Endothelial cell of umbilical vein (primary cell): ENCODE measurements around the gene SARNP. TPM values are rescaled to one million over a fixed set of nuclear protein-coding genes. Genes with fewer than 3 reads are reported as not detected.

Experiments used
- BruUV-seq: library from RNA; stranded (reverse); fragments of 400-500 nt; replicated peaks from 2 replicates; lab custom pipeline; 2021; lab: Mats Ljungman, UMichigan
- CTCF ChIA-PET: fragments of 300-600, 350-600 bp; sonication (Branson Sonifier 250); formaldehyde crosslinking; loops from one replicate; lab custom pipeline; 2021; ENCODE audit warnings: antibody characterized with exemption, inconsistent platforms; lab: Charles Lee
- POLR2A ChIA-PET: fragments of 300-600, 350-600 bp; sonication (Branson Sonifier 250); formaldehyde crosslinking; loops from one replicate; lab custom pipeline; 2021; ENCODE audit warnings: antibody characterized with exemption, inconsistent platforms; lab: Charles Lee
- DNase-seq: peaks from one replicate; pipeline ENCODE4 v3.0.0-alpha.2; 2011; ENCODE audit warnings: low read depth, low spot score
- FAIRE-seq: peaks from 2 replicates; lab custom pipeline; 2011; peaks lifted over from hg19 to GRCh38; lab: Jason Lieb, UNC
- H2AFZ ChIP-seq: 2 replicates; pipeline ENCODE4 v1.6.0; 2012; ENCODE audit warnings: low read depth, low read length, control low read depth, inconsistent platforms
- H3K27ac ChIP-seq: 2 replicates; pipeline ENCODE4 v1.5.1; 2011; ENCODE audit warnings: low read depth, mild to moderate bottlenecking, control low read depth, low read length, moderate library complexity; ENCODE audit not compliant: insufficient read depth
- H3K27me3 ChIP-seq, 2 experiments: 2 replicates each; pipeline versions ENCODE4 v1.6.0 to v1.6.1; 2011; ENCODE audit warnings: low read length in 2 of 2, mixed read lengths in 1 of 2; ENCODE audit not compliant: control insufficient read depth in 2 of 2, insufficient read depth in 2 of 2
- H3K36me3 ChIP-seq, 2 experiments: 2 replicates in 1 of 2; 3 replicates in 1 of 2; pipeline ENCODE4 v1.5.1; 2011; ENCODE audit warnings: low read length in 2 of 2, mild to moderate bottlenecking in 1 of 2, moderate library complexity in 1 of 2; ENCODE audit not compliant: control insufficient read depth in 2 of 2, insufficient read depth in 2 of 2; ENCODE audit errors: extremely low read depth in 1 of 2
- H3K4me1 ChIP-seq: 3 replicates; pipeline ENCODE4 v1.5.1; 2011; ENCODE audit warnings: mild to moderate bottlenecking, low read length; ENCODE audit not compliant: control insufficient read depth, insufficient read depth; ENCODE audit errors: extremely low read depth
- H3K4me2 ChIP-seq: 2 replicates; pipeline ENCODE4 v1.6.1; 2011; ENCODE audit warnings: low read length, control low read depth, mixed read lengths; ENCODE audit not compliant: insufficient read depth
- H3K4me3 ChIP-seq, 3 experiments: fragments of 200-600 bp in 1 of 3; sonication (generic), shearing (Covaris generic) in 1 of 3; replicated peaks in 1 of 3; 2 replicates each; pipeline ENCODE4 v1.5.1; 2011 to 2016; ENCODE audit warnings: control low read depth in 3 of 3, low read length in 3 of 3, mild to moderate bottlenecking in 2 of 3, inconsistent platforms in 1 of 3, low read depth in 1 of 3, moderate library complexity in 1 of 3; ENCODE audit not compliant: insufficient read depth in 1 of 3
- H3K79me2 ChIP-seq: 2 replicates; pipeline ENCODE4 v1.6.0; 2012; ENCODE audit warnings: low read length, inconsistent platforms; ENCODE audit not compliant: control insufficient read depth, insufficient read depth
- H3K9ac ChIP-seq: replicated peaks from 2 replicates; pipeline ENCODE3; 2011; ENCODE audit warnings: low read length, control low read depth; ENCODE audit not compliant: insufficient read depth; ENCODE audit errors: extremely low read depth
- H3K9me1 ChIP-seq: replicated peaks from 3 replicates; pipeline ENCODE4 v1.6.0; 2011; ENCODE audit warnings: mild to moderate bottlenecking, low read length; ENCODE audit not compliant: control insufficient read depth, insufficient read depth; ENCODE audit errors: extremely low read depth
- H3K9me3 ChIP-seq: replicated peaks from 2 replicates; pipeline ENCODE4 v1.5.1; 2012; ENCODE audit warnings: low read length, inconsistent platforms; ENCODE audit not compliant: control insufficient read depth, insufficient read depth
- H4K20me1 ChIP-seq: replicated peaks from 2 replicates; pipeline ENCODE3; 2011; ENCODE audit warnings: mild to moderate bottlenecking, low read length; ENCODE audit not compliant: control insufficient read depth, insufficient read depth; ENCODE audit errors: extremely low read depth
- CTCF ChIP-seq, 2 donors: IDR thresholded peaks; 1 replicate in 1 of 2; 2 replicates in 1 of 2; pipeline ENCODE4 v1.5.1; 2011; ENCODE audit warnings: low read length in 2 of 2, mild to moderate bottlenecking in 2 of 2, moderate library complexity in 2 of 2, control low read depth in 1 of 2, inconsistent platforms in 1 of 2, low read depth in 1 of 2; ENCODE audit not compliant: insufficient read depth in 1 of 2; ENCODE audit errors: extremely low read depth in 1 of 2
- EZH2 ChIP-seq: IDR thresholded peaks from 2 replicates; pipeline ENCODE4 v1.6.1; 2012; ENCODE audit warnings: borderline replicate concordance, low read depth, mild to moderate bottlenecking, moderate library complexity, low read length, inconsistent platforms; ENCODE audit not compliant: severe bottlenecking
- FOS ChIP-seq: IDR thresholded peaks from 2 replicates; pipeline ENCODE4 v1.6.1; 2011; ENCODE audit warnings: mild to moderate bottlenecking, low read length, moderate library complexity, borderline replicate concordance; ENCODE audit not compliant: insufficient read depth
- GATA2 ChIP-seq: IDR thresholded peaks from 2 replicates; pipeline ENCODE4 v1.7.0; 2011; ENCODE audit warnings: low read depth, mild to moderate bottlenecking, moderate library complexity, mixed read lengths, low read length; ENCODE audit not compliant: insufficient read length, insufficient read depth
- JUN ChIP-seq: IDR thresholded peaks from 2 replicates; pipeline ENCODE4 v1.6.1; 2011; ENCODE audit warnings: borderline replicate concordance, low read depth; ENCODE audit not compliant: insufficient read length, insufficient read depth
- MAX ChIP-seq: IDR thresholded peaks from 2 replicates; pipeline ENCODE4 v1.6.1; 2011; ENCODE audit not compliant: insufficient read depth, insufficient read length
- MYC ChIP-seq: IDR thresholded peaks from one replicate; pipeline ENCODE4 v1.6.1; 2011; ENCODE audit warnings: mild to moderate bottlenecking, low read depth, low read length
- POLR2A ChIP-seq: IDR thresholded peaks from 2 replicates; pipeline ENCODE4 v1.6.1; 2012; ENCODE audit warnings: low read depth, mild to moderate bottlenecking, control low read depth, low read length
- POLR2AphosphoS5 ChIP-seq: IDR thresholded peaks from 2 replicates; pipeline ENCODE4 v1.6.1; 2012; ENCODE audit warnings: low read depth, mild to moderate bottlenecking, control low read depth, low read length, moderate library complexity; ENCODE audit not compliant: insufficient read depth
- dilution Hi-C: fragments of 300-500 bp; cut with MboI; formaldehyde crosslinking; loops from one replicate; pipeline ENCODE4 v1.15.0; 2019; ENCODE audit warnings: low sequenced_read_pairs; ENCODE audit not compliant: extremely low pct_ligation_motif_present
- intact Hi-C: fragments of 100-400 bp; cut with micrococcal nuclease; formaldehyde crosslinking; loops from one replicate; pipeline ENCODE4 v1.10.0; 2022
- polyA plus RNA-seq, 4 experiments: library from polyadenylated mRNA; depleted of rRNA in 3 of 4; stranded (reverse) in 3 of 4; unstranded in 1 of 4; fragments of >200 nt; gene quantifications; 2 replicates each; pipeline versions ENCODE4 v1.2.1 to v1.2.3, GENCODE V29; 2011 to 2012; ENCODE audit warnings: missing spikeins in 1 of 4
- total RNA-seq: library from RNA; stranded (reverse); gene quantifications from 2 replicates; pipeline ENCODE4 v1.2.3, GENCODE V29; 2021

Gene SARNP
- total and polyA plus RNA-seq, 2 donors (not counting 3 experiments of a cell fraction or from before 2014, with no cell fraction given) = 88.1 to 101 TPM

- Histone ChIP-seq H3K9me1 (no peaks in the 10 kb centered on the region), H4K20me1 (no peaks in the 10 kb centered on the region), H3K79me2 (peaks cover 30% of the 10 kb centered on the region), H3K4me3 (no peak overlapping the region), H3K4me1 (peaks cover 25% of the 10 kb centered on the region), H2AFZ (no peak overlapping the region), H3K27ac (no peak overlapping the region), H3K36me3 (peaks cover 13 to 27% of the 10 kb centered on the region in 2 experiments), H3K4me2 (no peak overlapping the region), H3K27me3 (no peaks in the 10 kb centered on the region), H3K9ac (no peak overlapping the region), H3K9me3 (no peaks in the 10 kb centered on the region)
- BruUV-seq = no TSS peak
- POLR2A ChIA-PET = no interaction called here
- dilution Hi-C loops = no loop called here
- CTCF ChIA-PET = interaction anchor here (1.1 to 11.1 kb wide), 4 partner anchors 12 to 304 kb away, joined by 3 to 151 read pairs (median 4); partner anchors contain the start of gene ITGA7
- DNase-seq (no peak), FAIRE-seq (no peak)
- intact Hi-C loops = no loop called here
- TF ChIP-seq JUN (no peak), CTCF (IDR thresholded peaks at IDR 0.05; ENCODE audit: extremely low read depth in 1 of 2, insufficient read depth in 1 of 2, low read depth in 1 of 2, low read length in 2 of 2) (no peak), POLR2A (no peak), POLR2AphosphoS5 (no peak), MAX (no peak), EZH2 (no peak), FOS (no peak), GATA2 (no peak), MYC (no peak)
Observed at GRCh38 chr12:55725556-55725955, 92.0 kb downstream of the SARNP start.
